ENCODE measurements around the gene MS4A6A. TPM values are rescaled to one million over a fixed set of nuclear protein-coding genes. Genes with fewer than 3 reads are reported as not detected.

MS4A6A gene
- total RNA-seq, 1 experiment from 2014 or later = not detected

- Histone ChIP-seq H3K4me3 (ENCODE audit: low read depth, low read length, poor library complexity, severe bottlenecking) (no peak overlapping the region), H3K27ac (ENCODE audit: low read depth, low read length, poor library complexity, severe bottlenecking) (no peak overlapping the region), H3K4me1 (ENCODE audit: insufficient read depth, low read length, poor library complexity, severe bottlenecking) (no peaks in the 10 kb centered on the region), H3K36me3 (ENCODE audit: insufficient read depth, low read length, poor library complexity, severe bottlenecking) (no peaks in the 10 kb centered on the region), H3K27me3 (replicated peaks; ENCODE audit: insufficient read depth, low read depth, low read length, poor library complexity) (peaks cover 11% of the 10 kb centered on the region), H3K9me3 (ENCODE audit: low read depth, low read length, poor library complexity, severe bottlenecking) (no peaks in the 10 kb centered on the region)
- no TSS peak for BruUV-seq (replicated peaks)
- ChIA-PET CTCF (no interaction called here), POLR2A (ENCODE audit: low non-redundant PET) (no interaction called here)
- TF ChIP-seq, protein P1, sequence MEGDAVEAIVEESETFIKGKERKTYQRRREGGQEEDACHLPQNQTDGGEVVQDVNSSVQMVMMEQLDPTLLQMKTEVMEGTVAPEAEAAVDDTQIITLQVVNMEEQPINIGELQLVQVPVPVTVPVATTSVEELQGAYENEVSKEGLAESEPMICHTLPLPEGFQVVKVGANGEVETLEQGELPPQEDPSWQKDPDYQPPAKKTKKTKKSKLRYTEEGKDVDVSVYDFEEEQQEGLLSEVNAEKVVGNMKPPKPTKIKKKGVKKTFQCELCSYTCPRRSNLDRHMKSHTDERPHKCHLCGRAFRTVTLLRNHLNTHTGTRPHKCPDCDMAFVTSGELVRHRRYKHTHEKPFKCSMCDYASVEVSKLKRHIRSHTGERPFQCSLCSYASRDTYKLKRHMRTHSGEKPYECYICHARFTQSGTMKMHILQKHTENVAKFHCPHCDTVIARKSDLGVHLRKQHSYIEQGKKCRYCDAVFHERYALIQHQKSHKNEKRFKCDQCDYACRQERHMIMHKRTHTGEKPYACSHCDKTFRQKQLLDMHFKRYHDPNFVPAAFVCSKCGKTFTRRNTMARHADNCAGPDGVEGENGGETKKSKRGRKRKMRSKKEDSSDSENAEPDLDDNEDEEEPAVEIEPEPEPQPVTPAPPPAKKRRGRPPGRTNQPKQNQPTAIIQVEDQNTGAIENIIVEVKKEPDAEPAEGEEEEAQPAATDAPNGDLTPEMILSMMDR (conservative IDR thresholded peaks at IDR 0.05; ENCODE audit: low read depth, low read length) = no peak
- no peak for TF ChIP-seq EZH2 (IDR thresholded peaks at IDR 0.05; ENCODE audit: borderline replicate concordance, low read depth, low read length, poor library complexity, severe bottlenecking)
- intact Hi-C loops (cut with micrococcal nuclease; ENCODE audit: unreplicated experiment) = no loop called here
- DNase-seq (ENCODE audit: low spot score) = no peak
Measured at GRCh38 chr11:60168306-60168705, 14.6 kb downstream of the MS4A6A start.

DNA sequence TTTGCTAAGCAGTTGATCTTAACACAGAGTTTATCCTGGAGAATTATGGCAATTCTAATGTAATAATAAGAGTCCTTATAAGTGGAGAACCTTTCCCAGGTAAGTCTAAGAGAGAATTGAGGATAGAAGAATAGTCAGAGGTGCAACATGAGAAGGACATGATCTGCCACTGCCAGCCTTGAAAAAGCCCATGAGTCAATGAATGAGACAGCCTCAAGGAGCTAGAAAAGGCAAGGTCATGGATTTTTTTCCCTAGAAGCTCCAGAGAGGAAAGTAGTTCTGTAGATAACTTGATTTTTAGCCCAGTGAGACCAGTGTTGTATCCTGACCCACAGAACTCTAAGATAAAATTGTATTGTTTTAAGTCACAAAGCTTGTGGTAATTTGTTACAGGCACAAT is 16.9 kb downstream of the MS4A6A start:
- TF ChIP-seq, protein P1 (conservative IDR thresholded peaks at IDR 0.05; ENCODE audit: low read depth, low read length) = no peak
- TF ChIP-seq EZH2 (IDR thresholded peaks at IDR 0.05; ENCODE audit: borderline replicate concordance, low read depth, low read length, poor library complexity, severe bottlenecking) = no peak
- intact Hi-C loops (cut with micrococcal nuclease; ENCODE audit: unreplicated experiment) = no loop called here
- DNase-seq (ENCODE audit: low spot score) = no peak
- no peaks in the 10 kb centered on the region for H3K36me3 ChIP-seq (ENCODE audit: insufficient read depth, low read length, poor library complexity, severe bottlenecking)
- peaks cover 18% of the 10 kb centered on the region for H3K27me3 ChIP-seq (replicated peaks; ENCODE audit: insufficient read depth, low read depth, low read length, poor library complexity)
- no peaks in the 10 kb centered on the region for H3K4me1 ChIP-seq (ENCODE audit: insufficient read depth, low read length, poor library complexity, severe bottlenecking)
- H3K9me3 ChIP-seq (ENCODE audit: low read depth, low read length, poor library complexity, severe bottlenecking) = no peaks in the 10 kb centered on the region
- H3K4me3 ChIP-seq (ENCODE audit: low read depth, low read length, poor library complexity, severe bottlenecking) = no peak overlapping the region
- ChIA-PET CTCF (no interaction called here), POLR2A (ENCODE audit: low non-redundant PET) (no interaction called here)
- H3K27ac ChIP-seq (ENCODE audit: low read depth, low read length, poor library complexity, severe bottlenecking) = no peak overlapping the region
- BruUV-seq (replicated peaks) = no TSS peak

DNA sequence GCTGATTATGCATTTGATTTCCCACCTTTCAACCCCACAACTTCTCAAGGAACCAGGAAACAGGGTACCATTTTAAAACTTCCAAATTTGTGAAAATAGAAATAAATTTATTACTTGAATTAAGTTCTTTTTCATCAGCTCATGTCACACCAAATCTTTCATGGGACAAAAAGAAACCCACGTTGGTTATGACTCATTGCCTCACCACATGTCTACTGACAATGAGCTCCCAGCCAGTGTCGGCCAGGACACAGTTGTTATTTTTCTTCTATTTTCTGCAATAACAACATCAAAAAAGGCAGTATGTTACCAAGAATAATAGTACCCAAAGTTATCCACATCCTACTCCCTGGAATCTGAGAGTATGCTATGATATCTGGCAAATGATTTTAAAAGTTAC is 17.3 kb downstream of the MS4A6A start:
- H3K27me3 ChIP-seq (replicated peaks; ENCODE audit: insufficient read depth, low read depth, low read length, poor library complexity) = peaks cover 21% of the 10 kb centered on the region
- no peaks in the 10 kb centered on the region for H3K4me1 ChIP-seq (ENCODE audit: insufficient read depth, low read length, poor library complexity, severe bottlenecking)
- POLR2A ChIA-PET (ENCODE audit: low non-redundant PET) = no interaction called here
- BruUV-seq (replicated peaks) = no TSS peak
- H3K36me3 ChIP-seq (ENCODE audit: insufficient read depth, low read length, poor library complexity, severe bottlenecking) = no peaks in the 10 kb centered on the region
- no peak overlapping the region for H3K4me3 ChIP-seq (ENCODE audit: low read depth, low read length, poor library complexity, severe bottlenecking)
- DNase-seq (ENCODE audit: low spot score) = no peak
- H3K9me3 ChIP-seq (ENCODE audit: low read depth, low read length, poor library complexity, severe bottlenecking) = no peaks in the 10 kb centered on the region
- TF ChIP-seq, protein P1 (conservative IDR thresholded peaks at IDR 0.05; ENCODE audit: low read depth, low read length) = no peak
- TF ChIP-seq EZH2 (IDR thresholded peaks at IDR 0.05; ENCODE audit: borderline replicate concordance, low read depth, low read length, poor library complexity, severe bottlenecking) = no peak
- intact Hi-C loops (cut with micrococcal nuclease; ENCODE audit: unreplicated experiment) = no loop called here
- CTCF ChIA-PET = no interaction called here
- H3K27ac ChIP-seq (ENCODE audit: low read depth, low read length, poor library complexity, severe bottlenecking) = no peak overlapping the region

Measured in A673 (cell line).